ENCODE measurements around the gene UAP1. TPM values are rescaled to one million over a fixed set of nuclear protein-coding genes. Genes with fewer than 3 reads are reported as not detected.

UAP1 gene
- total RNA-seq (2014; rRNA removed; shearing (Covaris generic)) = 112 and 137 TPM in 2 replicates

DNA sequence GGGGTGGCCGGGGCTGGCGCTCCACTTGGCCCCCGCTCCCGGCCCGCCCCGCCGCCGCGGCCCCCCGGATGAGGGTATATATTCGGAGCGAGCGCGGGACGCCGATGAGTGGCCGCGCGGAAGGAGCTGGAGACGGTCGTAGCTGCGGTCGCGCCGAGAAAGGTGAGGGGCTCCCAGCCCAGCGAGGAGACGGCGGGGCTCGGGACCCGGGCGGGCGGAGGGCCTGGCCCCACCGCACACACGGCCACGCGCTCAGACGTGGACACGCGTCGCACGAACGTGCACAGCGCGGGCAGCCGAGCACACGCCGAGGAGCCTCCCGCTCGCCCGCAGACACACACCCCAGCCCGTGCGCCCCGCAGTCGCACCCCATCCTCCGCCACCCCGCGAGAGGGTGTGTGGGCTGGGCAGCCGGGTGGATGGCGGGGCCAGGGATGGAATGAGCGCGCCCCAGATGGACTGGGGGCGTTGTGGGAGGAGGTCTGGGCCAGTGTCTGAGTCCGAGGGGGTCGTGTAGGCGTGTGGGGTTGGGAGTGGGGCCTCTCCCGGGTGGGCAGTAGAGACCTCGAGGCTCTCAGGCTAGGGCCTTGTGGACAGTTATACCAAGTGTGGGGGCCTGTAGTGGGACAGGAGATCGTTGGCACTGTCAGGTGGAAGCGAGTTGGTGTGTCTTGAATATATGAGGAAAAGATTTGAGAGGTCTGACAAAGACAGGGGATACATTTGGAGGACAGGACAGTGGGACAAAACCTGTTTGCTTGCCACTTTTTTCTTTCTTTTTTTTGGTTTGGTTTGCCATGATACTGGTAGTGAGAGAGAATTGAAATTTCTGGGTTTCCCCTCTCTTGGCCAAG lies at the start of gene UAP1:
Gene UAP1, plus strand, starts transcription at position 107 of the 854 bp plus-strand sequence. CDS start 4,347 bp downstream, outside the sequence.
- DNase-seq (ENCODE audit: low read depth) = peak; percentile 44

DNA sequence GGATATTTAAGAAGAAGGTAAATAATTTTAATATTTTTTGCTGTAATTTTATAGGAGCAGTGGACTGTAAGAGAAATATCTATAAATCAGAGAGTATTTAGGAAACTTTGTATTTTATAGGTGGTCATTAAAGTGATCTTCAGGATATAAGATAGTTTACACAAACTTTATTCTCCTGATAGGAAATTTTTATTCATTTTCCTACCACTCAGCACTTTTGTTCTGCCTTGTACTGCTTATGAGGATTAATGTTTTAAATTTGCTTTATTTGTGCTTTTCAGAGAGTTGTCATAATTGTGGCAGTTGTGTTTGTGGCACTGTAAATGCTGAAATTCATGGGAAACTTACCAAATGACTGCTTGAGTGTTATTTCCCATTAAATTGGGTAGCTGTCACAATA lies 34.2 kb upstream of the UAP1 start:
- no peak for DNase-seq (ENCODE audit: low read depth)

GRCh38 chr1:162530307-162530987 lies 31.1 kb upstream of the UAP1 start:
- DNase-seq (ENCODE audit: low read depth) = no peak

DNA sequence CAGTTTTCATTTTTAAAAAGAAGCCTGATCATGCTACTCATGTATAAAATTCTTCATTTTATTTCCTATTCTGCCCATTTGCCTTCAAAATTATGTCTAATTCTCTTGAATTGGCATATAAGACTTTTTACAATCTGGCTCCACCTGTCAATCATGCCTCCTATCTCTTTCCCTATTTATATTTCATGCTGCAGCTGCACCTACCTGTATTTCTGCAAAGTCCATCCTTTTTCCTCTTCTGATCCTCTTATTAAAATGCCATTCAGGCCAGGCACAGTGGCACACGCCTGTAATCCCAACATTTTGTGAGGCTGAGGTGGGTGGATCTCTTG lies 30.6 kb upstream of the UAP1 start:
- no peak for DNase-seq (ENCODE audit: low read depth)

DNA sequence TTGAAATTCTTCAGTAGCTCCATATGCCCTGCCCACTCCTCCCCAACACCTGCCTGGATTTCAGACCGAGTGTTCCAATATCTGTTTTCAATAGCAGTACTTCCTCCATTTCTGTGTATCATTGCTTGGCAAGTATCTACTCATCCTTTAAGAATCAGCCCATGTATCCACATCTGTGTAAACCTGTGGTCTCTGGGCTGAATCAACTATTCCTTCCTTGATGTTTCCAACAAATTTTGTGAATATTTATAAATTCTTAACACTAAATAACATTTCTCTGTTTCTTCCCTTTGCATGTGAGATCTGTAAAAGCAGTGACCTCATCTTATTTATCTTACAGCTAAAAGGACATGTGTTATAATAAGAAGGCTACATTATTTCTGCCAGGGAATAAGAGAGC lies 26.0 kb upstream of the UAP1 start:
- peak; percentile 27 for DNase-seq (ENCODE audit: low read depth)

DNA sequence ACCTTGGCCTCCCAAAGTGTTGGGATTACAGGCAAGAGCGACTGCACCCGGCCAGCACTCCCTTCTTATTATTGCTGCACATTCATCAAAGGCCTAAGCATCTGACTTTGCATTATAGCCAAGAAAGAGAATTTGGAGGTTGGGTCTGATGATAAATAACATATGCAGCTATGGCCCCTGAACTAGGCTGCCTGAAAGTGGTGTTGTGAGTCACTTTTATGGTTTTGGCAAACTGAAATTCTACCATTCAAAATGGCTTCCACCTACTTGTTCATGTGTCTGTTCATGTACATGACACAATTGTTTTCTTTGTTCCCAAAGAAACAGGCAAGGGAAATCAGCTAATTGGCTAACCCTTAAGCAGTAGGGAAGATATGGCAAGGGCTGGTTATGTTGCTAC lies 25.0 kb upstream of the UAP1 start:
- peak; percentile 76 for DNase-seq (ENCODE audit: low read depth)

GRCh38 chr1:162537216-162537615 lies 24.3 kb upstream of the UAP1 start:
- DNase-seq (ENCODE audit: low read depth) = peak; percentile 19

- DNase-seq (ENCODE audit: low read depth) = peak; percentile 95
Observed at GRCh38 chr1:162538815-162539431, 22.6 kb upstream of the UAP1 start.

- DNase-seq (ENCODE audit: low read depth) = peak; percentile 98
Observed at GRCh38 chr1:162541619-162542141, 19.8 kb upstream of the UAP1 start.

DNA sequence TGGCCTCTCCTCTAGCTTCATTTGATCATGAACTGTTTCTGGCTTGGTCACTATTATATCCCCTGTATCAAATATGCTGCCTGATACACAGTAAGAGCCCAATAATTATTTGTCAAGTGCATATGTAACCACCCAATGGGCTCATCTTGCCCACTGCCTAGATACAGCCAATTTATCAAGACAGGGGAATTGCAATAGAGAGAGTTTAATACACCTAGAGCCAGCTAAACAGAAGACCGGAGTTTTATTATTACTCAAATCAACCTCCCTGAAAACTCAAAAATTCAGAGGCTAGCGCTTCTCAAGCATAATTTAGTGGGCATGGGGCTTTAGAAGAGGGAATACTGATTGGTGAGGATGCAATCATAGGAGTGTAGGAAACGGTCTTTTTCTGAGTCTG lies 18.3 kb upstream of the UAP1 start:
- DNase-seq (ENCODE audit: low read depth) = no peak

- peak; percentile 23 for DNase-seq (ENCODE audit: low read depth)
Observed at GRCh38 chr1:162548170-162548569, 13.4 kb upstream of the UAP1 start.

- DNase-seq (ENCODE audit: low read depth) = peak; percentile 34
Observed at GRCh38 chr1:162549001-162549400, 12.5 kb upstream of the UAP1 start.

- no peak for DNase-seq (ENCODE audit: low read depth)
Observed at GRCh38 chr1:162550925-162551324, 10.6 kb upstream of the UAP1 start.

- DNase-seq (ENCODE audit: low read depth) = no peak
Observed at GRCh38 chr1:162551969-162552683, 9.4 kb upstream of the UAP1 start.

DNA sequence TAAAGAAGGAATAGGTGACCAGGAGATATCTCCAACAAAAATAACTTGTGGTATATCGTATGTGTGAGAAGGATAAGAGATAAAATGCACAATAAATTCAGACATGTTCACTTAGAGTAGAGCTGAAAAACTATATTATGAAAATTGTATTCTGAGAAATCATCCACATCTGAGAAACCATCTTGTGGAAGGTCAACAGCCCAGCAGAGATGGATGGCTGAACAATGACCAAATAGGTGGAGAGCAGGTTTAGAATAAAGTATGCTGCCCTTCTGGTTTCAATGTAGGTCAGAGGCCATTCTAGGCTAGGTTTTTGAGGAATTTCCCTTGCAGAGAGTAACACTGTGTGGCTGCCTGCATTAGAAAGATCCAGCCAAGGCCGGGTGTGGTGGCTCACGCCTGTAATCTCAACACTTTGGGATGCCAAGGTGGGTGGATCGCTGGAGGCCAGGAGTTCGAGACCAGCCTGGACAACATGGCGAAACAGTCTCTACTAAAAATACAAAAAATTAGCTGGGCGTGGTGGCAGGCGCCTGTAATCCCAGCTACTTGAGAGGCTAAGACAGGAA lies 8.8 kb upstream of the UAP1 start:
- no peak for DNase-seq (ENCODE audit: low read depth)

DNA sequence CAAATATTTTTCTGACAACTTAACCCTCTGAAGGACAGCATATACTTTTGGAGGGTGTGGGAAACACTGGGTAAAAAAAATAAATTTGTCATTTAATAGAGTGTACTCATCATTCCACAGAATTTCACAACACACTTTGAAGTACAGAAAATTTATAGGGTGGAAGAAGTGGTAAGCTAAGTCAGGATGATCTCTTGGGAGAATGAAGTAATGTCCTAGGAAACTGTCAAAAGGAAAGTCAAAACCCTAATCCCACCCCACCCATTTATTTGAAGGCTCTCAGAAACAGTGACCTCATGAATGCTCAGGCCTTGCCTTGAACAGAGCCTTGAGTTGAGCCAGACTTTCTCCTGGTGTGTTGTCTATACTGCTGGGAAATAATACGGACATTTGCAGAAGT lies 7.3 kb upstream of the UAP1 start:
- DNase-seq (ENCODE audit: low read depth) = no peak

- DNase-seq (ENCODE audit: low read depth) = no peak
Observed at GRCh38 chr1:162557536-162557935, 4.0 kb upstream of the UAP1 start.

- no peak for DNase-seq (ENCODE audit: low read depth)
Observed at GRCh38 chr1:162560303-162561036, 1.1 kb upstream of the UAP1 start.

DNA sequence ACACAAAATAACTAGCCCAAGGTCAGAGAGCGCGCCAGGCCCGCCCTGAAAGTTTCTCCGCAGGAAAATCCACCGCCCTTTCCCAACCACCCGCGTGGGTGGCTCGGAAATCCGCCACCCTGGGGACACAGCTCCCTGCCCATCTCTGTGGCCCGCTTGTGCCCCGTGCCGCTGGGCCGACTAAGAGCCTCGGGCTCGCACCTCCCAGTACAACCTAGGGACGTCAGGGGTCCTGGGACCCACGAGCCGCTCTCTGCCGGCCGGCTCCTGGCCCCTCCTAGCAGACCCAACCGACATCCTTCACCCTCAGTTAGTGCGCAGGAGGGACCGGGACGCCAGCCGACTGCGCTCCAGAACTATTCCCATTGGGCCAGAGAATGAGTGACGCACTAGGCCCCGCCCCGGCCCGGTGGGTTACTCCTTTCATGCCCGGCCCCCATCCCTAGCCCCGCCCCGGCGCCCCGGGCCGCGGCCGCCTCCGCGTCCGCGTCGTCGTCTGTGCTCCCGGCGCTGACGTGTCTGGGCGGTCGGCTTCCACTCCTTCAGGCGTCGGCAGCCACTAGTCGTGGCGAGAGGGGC lies 396 bp upstream of the UAP1 start:
- peak; percentile 98 for DNase-seq (ENCODE audit: low read depth)

- peak; percentile 63 for DNase-seq (ENCODE audit: low read depth)
Observed at GRCh38 chr1:162562470-162562828, 927 bp downstream of the UAP1 start.

All from M059J (cell line).